ENCODE data around the gene ARHGAP18. TPM values are rescaled to one million over a fixed set of nuclear protein-coding genes. Genes with fewer than 3 reads are reported as not detected.

ARHGAP18 gene
- total RNA-seq (ENCODE audit: low replicate concordance) = 26.2 and 65.8 TPM in 2 replicates

GRCh38 chr6:129709769-129710449 lies at the start of gene ARHGAP18:
Gene ARHGAP18, minus strand, starts transcription at chr6:129710177. Its CDS starts 41 bp downstream, at chr6:129710136.
- H3K4me3 ChIP-seq (ENCODE audit: low read depth, low read length) = peak within 1 kb of the TSS; percentile 81
- DNase-seq (ENCODE audit: low read depth) = peak; percentile 87
- no peak for TF ChIP-seq CTCF (IDR thresholded peaks at IDR 0.05; ENCODE audit: insufficient read depth, low read length)

- no peak for DNase-seq (ENCODE audit: low read depth)
- no peak for TF ChIP-seq CTCF (IDR thresholded peaks at IDR 0.05; ENCODE audit: insufficient read depth, low read length)
- H3K4me3 ChIP-seq (ENCODE audit: low read depth, low read length) = no peak overlapping the region
Measured at GRCh38 chr6:129755787-129756186, 45.8 kb upstream of the ARHGAP18 start.

GRCh38 chr6:129754750-129755149 lies 44.8 kb upstream of the ARHGAP18 start:
- DNase-seq (ENCODE audit: low read depth) = no peak
- no peak overlapping the region for H3K4me3 ChIP-seq (ENCODE audit: low read depth, low read length)
- no peak for TF ChIP-seq CTCF (IDR thresholded peaks at IDR 0.05; ENCODE audit: insufficient read depth, low read length)

- no peak overlapping the region for H3K4me3 ChIP-seq (ENCODE audit: low read depth, low read length)
- TF ChIP-seq CTCF (IDR thresholded peaks at IDR 0.05; ENCODE audit: insufficient read depth, low read length) = no peak
- DNase-seq (ENCODE audit: low read depth) = peak; percentile 53
Measured at GRCh38 chr6:129753422-129753821, 43.4 kb upstream of the ARHGAP18 start.

GRCh38 chr6:129751384-129751783 lies 41.4 kb upstream of the ARHGAP18 start:
- H3K4me3 ChIP-seq (ENCODE audit: low read depth, low read length) = no peak overlapping the region
- TF ChIP-seq CTCF (IDR thresholded peaks at IDR 0.05; ENCODE audit: insufficient read depth, low read length) = no peak
- no peak for DNase-seq (ENCODE audit: low read depth)

GRCh38 chr6:129750360-129750759 lies 40.4 kb upstream of the ARHGAP18 start:
- DNase-seq (ENCODE audit: low read depth) = no peak
- H3K4me3 ChIP-seq (ENCODE audit: low read depth, low read length) = no peak overlapping the region
- no peak for TF ChIP-seq CTCF (IDR thresholded peaks at IDR 0.05; ENCODE audit: insufficient read depth, low read length)

- H3K4me3 ChIP-seq (ENCODE audit: low read depth, low read length) = no peak overlapping the region
- peak; percentile 90 for DNase-seq (ENCODE audit: low read depth)
- no peak for TF ChIP-seq CTCF (IDR thresholded peaks at IDR 0.05; ENCODE audit: insufficient read depth, low read length)
Measured at GRCh38 chr6:129749749-129750120, 39.8 kb upstream of the ARHGAP18 start.
